ENCODE results near the gene LMBR1L. TPM values are rescaled to one million over a fixed set of nuclear protein-coding genes. Genes with fewer than 3 reads are reported as not detected.

Gene LMBR1L
- total and polyA plus RNA-seq, 2 of the 13 experiments (the other 11 are each of a cell fraction or from before 2014, with no cell fraction given): 12.2 to 65.9 TPM

GRCh38 chr12:49079793-49080192 is 30.9 kb downstream of the LMBR1L start (continued):
- TF ChIP-seq ZNF839 (CRISPR knock-in tag; IDR thresholded peaks at IDR 0.05; ENCODE audit: borderline replicate concordance) (no peak), ZNF264 (CRISPR knock-in tag; IDR thresholded peaks at IDR 0.05) (no peak), ISL2 (CRISPR knock-in tag; IDR thresholded peaks at IDR 0.05) (no peak), SNAI1 (CRISPR knock-in tag; IDR thresholded peaks at IDR 0.05; ENCODE audit: borderline replicate concordance) (no peak), ZNF83 (CRISPR knock-in tag; IDR thresholded peaks at IDR 0.05; ENCODE audit: borderline replicate concordance) (no peak)
- TF ChIP-seq, protein P1, sequence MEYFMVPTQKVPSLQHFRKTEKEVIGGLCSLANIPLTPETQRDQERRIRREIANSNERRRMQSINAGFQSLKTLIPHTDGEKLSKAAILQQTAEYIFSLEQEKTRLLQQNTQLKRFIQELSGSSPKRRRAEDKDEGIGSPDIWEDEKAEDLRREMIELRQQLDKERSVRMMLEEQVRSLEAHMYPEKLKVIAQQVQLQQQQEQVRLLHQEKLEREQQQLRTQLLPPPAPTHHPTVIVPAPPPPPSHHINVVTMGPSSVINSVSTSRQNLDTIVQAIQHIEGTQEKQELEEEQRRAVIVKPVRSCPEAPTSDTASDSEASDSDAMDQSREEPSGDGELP (IDR thresholded peaks at IDR 0.05; ENCODE audit: borderline replicate concordance, low read depth): no peak
- TF ChIP-seq, protein P2, sequence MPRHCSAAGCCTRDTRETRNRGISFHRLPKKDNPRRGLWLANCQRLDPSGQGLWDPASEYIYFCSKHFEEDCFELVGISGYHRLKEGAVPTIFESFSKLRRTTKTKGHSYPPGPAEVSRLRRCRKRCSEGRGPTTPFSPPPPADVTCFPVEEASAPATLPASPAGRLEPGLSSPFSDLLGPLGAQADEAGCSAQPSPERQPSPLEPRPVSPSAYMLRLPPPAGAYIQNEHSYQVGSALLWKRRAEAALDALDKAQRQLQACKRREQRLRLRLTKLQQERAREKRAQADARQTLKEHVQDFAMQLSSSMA (CRISPR knock-in tag; IDR thresholded peaks at IDR 0.05): no peak

GRCh38 chr12:49070971-49071370 is 39.7 kb downstream of the LMBR1L start:
- ChIA-PET CTCF (ENCODE audit: low intra/inter-chr PET ratio, low total read pairs) (no interaction called here), POLR2A (interaction anchor here (2.0 kb wide), 1 partner anchor 60 kb away, joined by 25 read pairs; the partner anchor contains the start of gene TUBA1B)
- in situ Hi-C loops (cut with HindIII; ENCODE audit: extremely low pct_ligation_motif_present, low pct_unique_long_range_greater_than_20kb): no loop called here
- 91% methylated on average over 11 of the region's 11 CpGs for WGBS (ENCODE audit: low lambda C conversion rate)
- peaks cover 19% of the 10 kb centered on the region for H3K4me1 ChIP-seq (ENCODE audit: insufficient read depth, low read length)
- H3K9me3 ChIP-seq (ENCODE audit: low read length): no peaks in the 10 kb centered on the region
- ATAC-seq (no peak), FAIRE-seq (no peak), DNase-seq (ENCODE audit: low spot score) (no peak)
- peak overlapping the region; percentile 54 for H2AFZ ChIP-seq (ENCODE audit: low read length)
- no peaks in the 10 kb centered on the region for H3K79me2 ChIP-seq (ENCODE audit: insufficient read depth, low read length)
- BruUV-seq (replicated peaks): no TSS peak
- H3K4me3 ChIP-seq (replicated peaks in 1 of 3; ENCODE audit: insufficient read depth in 1 of 3, low read depth in 2 of 3, low read length in 3 of 3): no peak overlapping the region
- no peak overlapping the region for H3K4me2 ChIP-seq (ENCODE audit: low read depth, low read length)
- H3K27ac ChIP-seq (ENCODE audit: extremely low read length, insufficient read depth, low read length): no peak overlapping the region
- H4K20me1 ChIP-seq (ENCODE audit: insufficient read depth, low read length): no peaks in the 10 kb centered on the region
- H3K27me3 ChIP-seq (ENCODE audit: control insufficient read depth in 1 of 2, insufficient read depth in 2 of 2, low read length in 2 of 2): no peaks in the 10 kb centered on the region
- H3K9ac ChIP-seq (ENCODE audit: insufficient read depth, low read depth, low read length): no peak overlapping the region
- H3K36me3 ChIP-seq (replicated peaks in 1 of 2; ENCODE audit: control insufficient read depth in 1 of 2, insufficient read depth in 2 of 2, low read length in 2 of 2): no peaks in the 10 kb centered on the region
- intact Hi-C loops (cut with micrococcal nuclease; ENCODE audit: unreplicated experiment): no loop called here
- TF ChIP-seq ZNF891 (CRISPR knock-in tag; IDR thresholded peaks at IDR 0.05) (no peak), PITX1 (CRISPR knock-in tag; IDR thresholded peaks at IDR 0.05) (no peak), ZNF264 (CRISPR knock-in tag; IDR thresholded peaks at IDR 0.05) (no peak), ZNF180 (CRISPR knock-in tag; IDR thresholded peaks at IDR 0.05; ENCODE audit: borderline replicate concordance, low read depth) (no peak), THYN1 (CRISPR knock-in tag; IDR thresholded peaks at IDR 0.05; ENCODE audit: borderline replicate concordance, low read depth) (no peak), WIZ (CRISPR knock-in tag; IDR thresholded peaks at IDR 0.05) (no peak), ZNF326 (CRISPR knock-in tag; IDR thresholded peaks at IDR 0.05; ENCODE audit: borderline replicate concordance) (no peak), SATB2 (CRISPR knock-in tag; IDR thresholded peaks at IDR 0.05) (no peak), TCF7 (IDR thresholded peaks at IDR 0.05; ENCODE audit: low read depth) (no peak), ATF7 (IDR thresholded peaks at IDR 0.05) (no peak), ATF7 (CRISPR knock-in tag; IDR thresholded peaks at IDR 0.05) (no peak)
- TF ChIP-seq, protein P3, sequence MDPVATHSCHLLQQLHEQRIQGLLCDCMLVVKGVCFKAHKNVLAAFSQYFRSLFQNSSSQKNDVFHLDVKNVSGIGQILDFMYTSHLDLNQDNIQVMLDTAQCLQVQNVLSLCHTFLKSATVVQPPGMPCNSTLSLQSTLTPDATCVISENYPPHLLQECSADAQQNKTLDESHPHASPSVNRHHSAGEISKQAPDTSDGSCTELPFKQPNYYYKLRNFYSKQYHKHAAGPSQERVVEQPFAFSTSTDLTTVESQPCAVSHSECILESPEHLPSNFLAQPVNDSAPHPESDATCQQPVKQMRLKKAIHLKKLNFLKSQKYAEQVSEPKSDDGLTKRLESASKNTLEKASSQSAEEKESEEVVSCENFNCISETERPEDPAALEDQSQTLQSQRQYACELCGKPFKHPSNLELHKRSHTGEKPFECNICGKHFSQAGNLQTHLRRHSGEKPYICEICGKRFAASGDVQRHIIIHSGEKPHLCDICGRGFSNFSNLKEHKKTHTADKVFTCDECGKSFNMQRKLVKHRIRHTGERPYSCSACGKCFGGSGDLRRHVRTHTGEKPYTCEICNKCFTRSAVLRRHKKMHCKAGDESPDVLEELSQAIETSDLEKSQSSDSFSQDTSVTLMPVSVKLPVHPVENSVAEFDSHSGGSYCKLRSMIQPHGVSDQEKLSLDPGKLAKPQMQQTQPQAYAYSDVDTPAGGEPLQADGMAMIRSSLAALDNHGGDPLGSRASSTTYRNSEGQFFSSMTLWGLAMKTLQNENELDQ (CRISPR knock-in tag; IDR thresholded peaks at IDR 0.05; ENCODE audit: borderline replicate concordance): no peak
